Lung (tissue), 12 donors: ENCODE data around the gene IQCE. TPM values are rescaled to one million over a fixed set of nuclear protein-coding genes. Genes with fewer than 3 reads are reported as not detected.

Source experiments
- ATAC-seq: fragments of 200-7000 bp; cut with Tn5 transposase; one replicate; pipeline ENCODE4 v1.9.1; 2020; ENCODE audit warnings: moderate number of reproducible peaks; ENCODE audit not compliant: insufficient read depth, low FRiP score
- DNase-seq, 3 donors: peaks; one replicate each; pipeline ENCODE4 v3.0.0-alpha.2; 2013 to 2017
- H3K27ac ChIP-seq, 2 donors: one replicate each; pipeline ENCODE4 v1.5.1; 2013; ENCODE audit warnings: mild to moderate bottlenecking in 2 of 2, moderate library complexity in 2 of 2, control low read depth in 1 of 2, inconsistent platforms in 1 of 2, low read depth in 1 of 2, low read length in 1 of 2
- H3K27me3 ChIP-seq, 3 donors: one replicate each; pipeline ENCODE4 v1.5.1; 2013; ENCODE audit warnings: low read length in 2 of 3; ENCODE audit not compliant: control insufficient read depth in 3 of 3, insufficient read depth in 3 of 3
- H3K36me3 ChIP-seq, 4 donors: one replicate each; pipeline ENCODE4 v1.5.1; 2013; ENCODE audit warnings: low read length in 4 of 4, mild to moderate bottlenecking in 1 of 4, moderate library complexity in 1 of 4; ENCODE audit not compliant: control insufficient read depth in 4 of 4, insufficient read depth in 4 of 4
- H3K4me1 ChIP-seq, 5 donors: one replicate each; pipeline ENCODE4 v1.5.1; 2013; ENCODE audit warnings: low read length in 5 of 5, mild to moderate bottlenecking in 2 of 5, moderate library complexity in 1 of 5; ENCODE audit not compliant: control insufficient read depth in 5 of 5, insufficient read depth in 5 of 5
- H3K4me3 ChIP-seq: one replicate; pipeline ENCODE4 v1.5.1; 2013; ENCODE audit warnings: mild to moderate bottlenecking, control low read depth, moderate library complexity
- H3K9ac ChIP-seq, 2 donors: one replicate each; pipeline ENCODE4 v1.5.1; 2013; ENCODE audit warnings: low read length in 2 of 2, control low read depth in 1 of 2; ENCODE audit not compliant: insufficient read depth in 1 of 2
- H3K9me3 ChIP-seq, 4 donors: one replicate each; pipeline ENCODE4 v1.5.1; 2013; ENCODE audit warnings: low read length in 3 of 4, mild to moderate bottlenecking in 1 of 4, moderate library complexity in 1 of 4; ENCODE audit not compliant: control insufficient read depth in 4 of 4, insufficient read depth in 3 of 4
- CTCF ChIP-seq: IDR thresholded peaks from 2 replicates; pipeline ENCODE4 v1.5.1; 2012; ENCODE audit warnings: mild to moderate bottlenecking; ENCODE audit errors: control extremely low read depth, extremely low read depth
- WGBS, 2 donors: extraction: QIAGEN DNeasy Blood & Tissue Kit; methylation state at CpG; one replicate each; pipeline ENCODE4 v1.1.7; 2013; 5-methylcytosine and 5-hydroxymethylcytosine counted together
- polyA plus RNA-seq, 2 donors: library from polyadenylated mRNA; stranded (reverse); fragments of 200-250 nt; gene quantifications; one replicate each; pipeline ENCODE4 v1.2.1, GENCODE V29; 2013
- total RNA-seq, 2 donors: library from RNA; depleted of rRNA in 1 of 2; stranded (reverse); fragments of >200 nt in 1 of 2; gene quantifications; one replicate each; pipeline ENCODE4 v1.2.1, GENCODE V29; 2014 to 2021
- donor health status: control.
- donor health status: control.
- donor health status: Bipolar disorder and iron deficiency.
- donor health status: healthy.
- donor health status: DM: yes; HTN: yes; CAD: no.

Gene IQCE
- total and polyA plus RNA-seq, 4 donors: 8.1 to 29.0 (median 16.0) TPM

GRCh38 chr7:2644562-2645273 lies 85.9 kb downstream of the IQCE start:
- 50 to 64% methylated on average over 18 of the region's 18 CpGs for WGBS, 2 donors
- no peak overlapping the region for H3K27ac ChIP-seq
- ATAC-seq (no peak), DNase-seq (no peak)
- H3K9ac ChIP-seq: no peak overlapping the region
- peaks cover 0 to 20% (median 13%) of the 10 kb centered on the region in 4 donors for H3K36me3 ChIP-seq
- TF ChIP-seq CTCF: no peak
- H3K9me3 ChIP-seq: no peaks in the 10 kb centered on the region
- no peak overlapping the region for H3K4me3 ChIP-seq
- peaks cover 0 to 41% (median 20%) of the 10 kb centered on the region in 5 donors for H3K4me1 ChIP-seq
- no peaks in the 10 kb centered on the region for H3K27me3 ChIP-seq

- Histone ChIP-seq H3K9ac (no peak overlapping the region), H3K4me3 (no peak overlapping the region), H3K27ac (no peak overlapping the region), H3K4me1 (peaks cover 0 to 38% (median 20%) of the 10 kb centered on the region in 5 donors), H3K9me3 (no peaks in the 10 kb centered on the region), H3K36me3 (peaks cover 0 to 24% (median 14%) of the 10 kb centered on the region in 4 donors), H3K27me3 (no peaks in the 10 kb centered on the region)
- ATAC-seq (no peak), DNase-seq (peak in 1 of 3 donors; percentile 58)
- TF ChIP-seq CTCF: no peak
- WGBS, 2 donors: 18 to 46% methylated on average over 14 of the region's 14 CpGs
Observed at GRCh38 chr7:2645274-2645868, 86.6 kb downstream of the IQCE start.

GRCh38 chr7:2646336-2646679 lies 87.5 kb downstream of the IQCE start:
- ATAC-seq (no peak), DNase-seq (no peak)
- no peak for TF ChIP-seq CTCF
- no peak overlapping the region for H3K4me3 ChIP-seq
- peaks cover 0 to 29% (median 11%) of the 10 kb centered on the region in 5 donors for H3K4me1 ChIP-seq
- 81 to 90% methylated on average over 10 of the region's 10 CpGs for WGBS, 2 donors
- no peak overlapping the region for H3K9ac ChIP-seq
- no peak overlapping the region for H3K27ac ChIP-seq
- H3K9me3 ChIP-seq: no peaks in the 10 kb centered on the region
- peaks cover 0 to 24% (median 14%) of the 10 kb centered on the region in 4 donors for H3K36me3 ChIP-seq
- no peaks in the 10 kb centered on the region for H3K27me3 ChIP-seq
